HCT116 (cell line): ENCODE measurements around the gene DEF6. TPM values are rescaled to one million over a fixed set of nuclear protein-coding genes. Genes with fewer than 3 reads are reported as not detected.
"Not testable (repeated sequence)": the region's sequence is repeated elsewhere in the genome, so short reads cannot be mapped to it uniquely, and the experiment has no call there.

Experiments
- ATAC-seq: fragments of 200-7000 bp; cut with Tn5 transposase; 2 replicates; pipeline ENCODE4 v1.9.1; 2020; ENCODE audit warnings: mild to moderate bottlenecking, moderate library complexity
- BruUV-seq: library from RNA; stranded (reverse); fragments of 400-500 nt; replicated peaks from 2 replicates; lab custom pipeline; 2021; lab: Mats Ljungman, UMichigan
- CTCF ChIA-PET: fragments of 300-600 bp; sonication (Branson Sonifier 250); formaldehyde crosslinking; loops from one replicate; lab custom pipeline; 2021; ENCODE audit warnings: antibody characterized with exemption; lab: Charles Lee
- POLR2A ChIA-PET: fragments of 300-600, 350-600 bp; sonication (Branson Sonifier 250); formaldehyde crosslinking; loops from one replicate; lab custom pipeline; 2021; ENCODE audit warnings: antibody characterized with exemption; lab: Charles Lee
- RAD21 ChIA-PET, 2 experiments: fragments of 300-600 bp; sonication (Branson Sonifier 250); formaldehyde crosslinking; loops; one replicate each; lab custom pipeline; 2023; ENCODE audit warnings: low total read pairs in 2 of 2; ENCODE audit not compliant: uncharacterized antibody in 2 of 2, unreplicated experiment in 2 of 2, low non-redundant PET in 1 of 2; lab: Charles Lee
- DNase-seq: peaks from one replicate; pipeline ENCODE4 v3.0.0-alpha.2; 2010; ENCODE audit warnings: low read depth, low spot score
- H2AFZ ChIP-seq: fragments of 200-600 bp; shearing (Covaris generic), sonication (generic); 2 replicates; pipeline ENCODE4 v1.6.1; 2017; ENCODE audit warnings: low read depth, mixed run types, mixed read lengths, antibody characterized with exemption, low read length; ENCODE audit not compliant: poor library complexity, severe bottlenecking
- H3K27ac ChIP-seq: 2 replicates; pipeline ENCODE4 v1.5.1; 2012; ENCODE audit warnings: low read depth, low read length
- H3K27me3 ChIP-seq: fragments of 200-600 bp; sonication (generic); 2 replicates; pipeline ENCODE4 v1.6.1; 2016; ENCODE audit warnings: mixed run types, low read length, mixed read lengths; ENCODE audit not compliant: insufficient read depth
- H3K36me3 ChIP-seq, 2 experiments: fragments of 200-500 bp in 1 of 2; fragments of 200-600 bp in 1 of 2; sonication (Bioruptor generic) in 1 of 2; sonication (generic) in 1 of 2; 2 replicates each; pipeline versions ENCODE4 v1.5.1 to v1.6.1; 2014 to 2016; ENCODE audit warnings: low read length in 2 of 2, inconsistent platforms in 1 of 2, mixed read lengths in 1 of 2, mixed run types in 1 of 2; ENCODE audit not compliant: insufficient read depth in 2 of 2, control insufficient read depth in 1 of 2
- H3K4me1 ChIP-seq, 2 experiments: fragments of 200-600 bp in 1 of 2; sonication (generic) in 1 of 2; 2 replicates each; pipeline versions ENCODE4 v1.5.1 to v1.6.1; 2012 to 2017; ENCODE audit warnings: low read length in 2 of 2, inconsistent platforms in 1 of 2, mild to moderate bottlenecking in 1 of 2, mixed read lengths in 1 of 2, mixed run types in 1 of 2, moderate library complexity in 1 of 2; ENCODE audit not compliant: insufficient read depth in 2 of 2, control insufficient read depth in 1 of 2
- H3K4me2 ChIP-seq: fragments of 200-600 bp; sonication (generic); 2 replicates; pipeline ENCODE4 v1.6.1; 2017; ENCODE audit warnings: mixed run types, low read length, mixed read lengths
- H3K4me3 ChIP-seq, 2 experiments: fragments of 200-600 bp in 1 of 2; sonication (generic) in 1 of 2; replicated peaks in 1 of 2; 2 replicates each; pipeline ENCODE4 v1.5.1; 2011 to 2016; ENCODE audit warnings: low read length in 2 of 2, control low read depth in 1 of 2, low read depth in 1 of 2, mild to moderate bottlenecking in 1 of 2, mixed read lengths in 1 of 2, mixed run types in 1 of 2
- H3K79me2 ChIP-seq: fragments of 200-600 bp; sonication (generic); 2 replicates; pipeline ENCODE4 v1.6.1; 2017; ENCODE audit warnings: mild to moderate bottlenecking, mixed run types, low read length, moderate library complexity, mixed read lengths; ENCODE audit not compliant: insufficient read depth
- H3K9ac ChIP-seq: fragments of 200-600 bp; sonication (generic); 2 replicates; pipeline ENCODE4 v1.6.1; 2016; ENCODE audit warnings: low read length, mixed read lengths
- H3K9me2 ChIP-seq: fragments of 200-600 bp; sonication (generic), shearing (Covaris generic); 2 replicates; pipeline ENCODE4 v1.6.1; 2017; ENCODE audit warnings: mixed run types, mild to moderate bottlenecking, moderate library complexity; ENCODE audit not compliant: insufficient read depth
- H3K9me3 ChIP-seq, 2 experiments: fragments of 200-500 bp in 1 of 2; fragments of 200-600 bp in 1 of 2; sonication (Bioruptor generic) in 1 of 2; sonication (generic) in 1 of 2; 2 replicates each; pipeline ENCODE4 v1.6.1; 2014 to 2017; ENCODE audit warnings: low read length in 2 of 2, mixed read lengths in 2 of 2, inconsistent platforms in 1 of 2, low read depth in 1 of 2, mild to moderate bottlenecking in 1 of 2, mixed run types in 1 of 2, moderate library complexity in 1 of 2; ENCODE audit not compliant: control insufficient read depth in 1 of 2, insufficient read depth in 1 of 2
- H4K20me1 ChIP-seq: fragments of 200-600 bp; sonication (generic), shearing (Covaris generic); 2 replicates; pipeline ENCODE4 v1.6.1; 2017; ENCODE audit warnings: mixed run types, mild to moderate bottlenecking, moderate library complexity; ENCODE audit not compliant: insufficient read depth
- CBX3 ChIP-seq: IDR thresholded peaks from 2 replicates; pipeline ENCODE4 v1.6.1; 2012; ENCODE audit warnings: low read depth
- EGR1 ChIP-seq: IDR thresholded peaks from 2 replicates; pipeline ENCODE4 v1.6.1; 2012; ENCODE audit warnings: low read depth
- SP1 ChIP-seq: IDR thresholded peaks from 2 replicates; pipeline ENCODE4 v1.6.1; 2012; ENCODE audit warnings: low read depth
- intact Hi-C: fragments of 100-400 bp; cut with micrococcal nuclease; formaldehyde crosslinking; loops from 2 replicates; pipeline ENCODE4 v1.10.0; 2022
- total RNA-seq: library from RNA; stranded (reverse); gene quantifications from one replicate; pipeline ENCODE4 v1.2.1, GENCODE V29; 2021; ENCODE audit not compliant: unreplicated experiment

DEF6 gene
- total RNA-seq, 1 experiment from 2014 or later, result 40.4 TPM

- CTCF ChIA-PET, result interaction anchor here (0.8 to 1.7 kb wide), 4 partner anchors 13 to 121 kb away, joined by 3 to 7 read pairs (median 4); partner anchors contain the start of gene DEF6
- Histone ChIP-seq H3K27me3 (no peaks in the 10 kb centered on the region), H3K79me2 (no peaks in the 10 kb centered on the region), H3K9ac (no peak overlapping the region), H2AFZ (no peak overlapping the region), H3K27ac (no peak overlapping the region), H4K20me1 (no peaks in the 10 kb centered on the region), H3K4me1 (peaks cover 4 to 22% of the 10 kb centered on the region in 2 experiments; a peak in 3 of 4 replicates), H3K36me3 (no peaks in the 10 kb centered on the region), H3K9me2 (no peaks in the 10 kb centered on the region), H3K9me3 (no peaks in the 10 kb centered on the region), H3K4me2 (no peak overlapping the region), H3K4me3 (no peak overlapping the region)
- DNase-seq (no peak), ATAC-seq (no peak)
- POLR2A ChIA-PET, result interaction anchor here (0.7 kb wide), 1 partner anchor 962 kb away, joined by 3 read pairs; no protein-coding TSS in a partner anchor
- TF ChIP-seq EGR1 (no peak), CBX3 (peak; percentile 52; the same call in 1 of the 2 replicates), SP1 (no peak)
- intact Hi-C loops, result no loop called here
- BruUV-seq, result no TSS peak
- RAD21 ChIA-PET, result interaction anchor here in 1 of 2 experiments (1.3 kb wide), 1 partner anchor 121 kb away, joined by 4 read pairs; no protein-coding TSS in a partner anchor
These were observed 30.6 kb downstream of the DEF6 start for GRCh38 chr6:35328108-35328723.

GRCh38 chr6:35328965-35329364 lies 31.3 kb downstream of the DEF6 start:
- H4K20me1 ChIP-seq, H3K79me2 ChIP-seq, DNase-seq, H2AFZ ChIP-seq, H3K9ac ChIP-seq, RAD21 ChIA-PET, H3K9me3 ChIP-seq, POLR2A ChIA-PET, BruUV-seq, intact Hi-C loops, H3K36me3 ChIP-seq, H3K4me2 ChIP-seq, H3K9me2 ChIP-seq, H3K27me3 ChIP-seq, ATAC-seq, H3K4me3 ChIP-seq, H3K27ac ChIP-seq: not testable (repeated sequence)
- peaks cover 4 to 22% of the 10 kb centered on the region in 2 experiments; a peak in 3 of 4 replicates for H3K4me1 ChIP-seq
- CTCF ChIA-PET, result interaction anchor here (1.6 to 1.7 kb wide), 2 partner anchors 13 to 32 kb away, joined by 4 to 7 read pairs; partner anchors contain the start of gene DEF6
